IMR-90 (cell line): ENCODE results near the gene WNT11. TPM values are rescaled to one million over a fixed set of nuclear protein-coding genes. Genes with fewer than 3 reads are reported as not detected.

Experiments
- ATAC-seq: fragments of 200-7000 bp; cut with Tn5 transposase; 2 replicates; pipeline ENCODE4 v1.9.1; 2020; ENCODE audit warnings: low read depth, mild to moderate bottlenecking, moderate library complexity
- BruUV-seq: library from RNA; stranded (reverse); fragments of 400-500 nt; replicated peaks from 2 replicates; lab custom pipeline; 2021; lab: Mats Ljungman, UMichigan
- CTCF ChIA-PET: fragments of 300-600 bp; formaldehyde crosslinking; extraction: SDS; loops from one replicate; lab custom pipeline; 2021; ENCODE audit warnings: antibody characterized with exemption; lab: Yijun Ruan, JAX
- POLR2A ChIA-PET: fragments of 300-600 bp; sonication (Branson Sonifier 250); formaldehyde crosslinking; loops from one replicate; lab custom pipeline; 2022; ENCODE audit warnings: antibody characterized with exemption; ENCODE audit not compliant: unreplicated experiment; lab: Charles Lee
- DNase-seq: peaks from one replicate; pipeline ENCODE4 v3.0.0; 2013
- H2AFZ ChIP-seq: replicated peaks from 2 replicates; pipeline ENCODE3; 2013; ENCODE audit warnings: low read length, mild to moderate bottlenecking; ENCODE audit not compliant: poor library complexity
- H2AK5ac ChIP-seq: 2 replicates; pipeline ENCODE4 v1.6.1; 2013; ENCODE audit warnings: low read depth, low read length, inconsistent platforms
- H2AK9ac ChIP-seq: replicated peaks from 2 replicates; pipeline ENCODE3; 2013; ENCODE audit warnings: mild to moderate bottlenecking, low read depth, low read length, moderate library complexity; ENCODE audit not compliant: poor library complexity
- H2BK120ac ChIP-seq: 2 replicates; pipeline ENCODE4 v1.6.1; 2013; ENCODE audit warnings: low read depth, low read length, inconsistent platforms
- H2BK15ac ChIP-seq: 3 replicates; pipeline ENCODE4 v1.6.1; 2013; ENCODE audit warnings: low read depth, low read length, inconsistent platforms
- H2BK20ac ChIP-seq: 2 replicates; pipeline ENCODE4 v1.6.1; 2013; ENCODE audit warnings: low read depth, mild to moderate bottlenecking, inconsistent platforms, low read length, moderate library complexity
- H2BK5ac ChIP-seq: 2 replicates; pipeline ENCODE4 v1.6.1; 2013; ENCODE audit warnings: mild to moderate bottlenecking, low read depth, low read length, inconsistent platforms; ENCODE audit not compliant: poor library complexity, severe bottlenecking
- H3K14ac ChIP-seq: replicated peaks from 2 replicates; pipeline ENCODE4 v1.6.1; 2013; ENCODE audit warnings: low read depth, low read length, inconsistent platforms
- H3K18ac ChIP-seq: 2 replicates; pipeline ENCODE4 v1.6.1; 2013; ENCODE audit warnings: low read depth, low read length, control low read depth
- H3K23ac ChIP-seq: 2 replicates; pipeline ENCODE4 v1.6.1; 2013; ENCODE audit warnings: low read depth, low read length, inconsistent platforms
- H3K27ac ChIP-seq: 2 replicates; pipeline ENCODE4 v1.5.1; 2013; ENCODE audit warnings: mild to moderate bottlenecking, control low read depth, low read length; ENCODE audit not compliant: insufficient read depth
- H3K27me3 ChIP-seq: 2 replicates; pipeline ENCODE4 v1.6.1; 2013; ENCODE audit warnings: low read length; ENCODE audit not compliant: control insufficient read depth, insufficient read depth
- H3K36me3 ChIP-seq: 2 replicates; pipeline ENCODE4 v1.6.1; 2013; ENCODE audit warnings: low read length, mixed read lengths; ENCODE audit not compliant: control insufficient read depth, insufficient read depth
- H3K4ac ChIP-seq: 2 replicates; pipeline ENCODE4 v1.6.1; 2013; ENCODE audit warnings: low read depth, low read length, inconsistent platforms
- H3K4me1 ChIP-seq: 2 replicates; pipeline ENCODE4 v1.6.1; 2013; ENCODE audit warnings: low read length, mixed read lengths; ENCODE audit not compliant: control insufficient read depth, insufficient read depth
- H3K4me2 ChIP-seq: 2 replicates; pipeline ENCODE4 v1.6.1; 2013; ENCODE audit warnings: low read depth, mild to moderate bottlenecking, control low read depth, low read length, moderate library complexity
- H3K4me3 ChIP-seq: 2 replicates; pipeline ENCODE4 v1.5.1; 2013; ENCODE audit warnings: low read depth, mild to moderate bottlenecking, control low read depth, low read length, moderate library complexity; ENCODE audit not compliant: insufficient read depth
- H3K56ac ChIP-seq: 2 replicates; pipeline ENCODE4 v1.6.1; 2013; ENCODE audit warnings: low read length, inconsistent platforms; ENCODE audit not compliant: insufficient read depth; ENCODE audit errors: extremely low read depth
- H3K79me1 ChIP-seq, 2 experiments: 2 replicates each; pipeline ENCODE4 v1.6.1; 2013; ENCODE audit warnings: low read length in 2 of 2, inconsistent platforms in 1 of 2, low read depth in 1 of 2
- H3K9ac ChIP-seq: 2 replicates; pipeline ENCODE4 v1.6.1; 2013; ENCODE audit warnings: low read depth, low read length, control low read depth
- H3K9me1 ChIP-seq: 2 replicates; pipeline ENCODE4 v1.6.1; 2013; ENCODE audit warnings: low read length, inconsistent platforms; ENCODE audit not compliant: insufficient read depth
- H3K9me3 ChIP-seq: 2 replicates; pipeline ENCODE4 v1.6.1; 2013; ENCODE audit warnings: low read length; ENCODE audit not compliant: control insufficient read depth, insufficient read depth
- H4K20me1 ChIP-seq: 2 replicates; pipeline ENCODE4 v1.6.1; 2013; ENCODE audit warnings: low read length, inconsistent platforms; ENCODE audit not compliant: insufficient read depth
- H4K5ac ChIP-seq: 2 replicates; pipeline ENCODE4 v1.6.1; 2013; ENCODE audit warnings: mild to moderate bottlenecking, low read depth, low read length, control low read depth
- H4K8ac ChIP-seq, 2 experiments: 2 replicates each; pipeline ENCODE4 v1.6.1; 2013; ENCODE audit warnings: low read depth in 2 of 2, low read length in 2 of 2, control low read depth in 1 of 2, inconsistent platforms in 1 of 2
- H4K91ac ChIP-seq: 2 replicates; pipeline ENCODE4 v1.6.1; 2013; ENCODE audit warnings: low read depth, low read length, inconsistent platforms; ENCODE audit not compliant: insufficient read depth
- BHLHE40 ChIP-seq: fragments of 150-350 bp; IDR thresholded peaks from 2 replicates; pipeline ENCODE4 v1.6.1; 2016; ENCODE audit warnings: mild to moderate bottlenecking, low read depth, low read length
- CEBPB ChIP-seq: IDR thresholded peaks from 2 replicates; pipeline ENCODE4 v1.6.1; 2012; ENCODE audit warnings: low read depth, low read length, improper control_type of control experiment
- FOS ChIP-seq: fragments of 150-350 bp; IDR thresholded peaks from 2 replicates; pipeline ENCODE4 v1.6.1; 2016; ENCODE audit warnings: low read depth, low read length
- MAFK ChIP-seq: IDR thresholded peaks from 2 replicates; pipeline ENCODE4 v1.6.1; 2012; ENCODE audit warnings: low read depth, low read length, improper control_type of control experiment
- MAZ ChIP-seq: IDR thresholded peaks from 2 replicates; pipeline ENCODE4 v1.6.1; 2012; ENCODE audit warnings: low read depth, mild to moderate bottlenecking, low read length, improper control_type of control experiment, moderate library complexity, borderline replicate concordance
- MXI1 ChIP-seq: IDR thresholded peaks from 2 replicates; pipeline ENCODE4 v1.6.1; 2012; ENCODE audit warnings: low read depth, mild to moderate bottlenecking, low read length, moderate library complexity, borderline replicate concordance
- NFE2L2 ChIP-seq: fragments of 150-350 bp; IDR thresholded peaks from 2 replicates; pipeline ENCODE4 v1.6.1; 2016; ENCODE audit warnings: low read depth, mild to moderate bottlenecking, low read length
- POLR2A ChIP-seq: IDR thresholded peaks from 2 replicates; pipeline ENCODE4 v1.6.1; 2012; ENCODE audit warnings: mild to moderate bottlenecking, low read depth, low read length
- RAD21 ChIP-seq: IDR thresholded peaks from 2 replicates; pipeline ENCODE4 v1.6.1; 2012; ENCODE audit warnings: low read length, improper control_type of control experiment
- RCOR1 ChIP-seq: IDR thresholded peaks from 2 replicates; pipeline ENCODE4 v1.6.1; 2012; ENCODE audit warnings: mild to moderate bottlenecking, low read length, improper control_type of control experiment; ENCODE audit not compliant: insufficient replicate concordance
- RFX5 ChIP-seq: IDR thresholded peaks from 2 replicates; pipeline ENCODE4 v1.8.0; 2012; ENCODE audit warnings: low read depth, mild to moderate bottlenecking, low read length, moderate library complexity
- SMC3 ChIP-seq: fragments of 150-350 bp; IDR thresholded peaks from 2 replicates; pipeline ENCODE4 v1.6.1; 2016; ENCODE audit warnings: low read depth, mild to moderate bottlenecking, antibody characterized with exemption, low read length, moderate library complexity
- WGBS, 2 experiments: methylation state at CpG; one replicate each; pipeline versions ENCODE4 v1.1.5 to v1.1.7; 2013; ENCODE audit warnings: missing lambda C conversion rate in 2 of 2; ENCODE audit not compliant: insufficient read length in 1 of 2; ENCODE audit errors: extremely low coverage in 2 of 2; 5-methylcytosine and 5-hydroxymethylcytosine counted together
- dilution Hi-C: fragments of 300-500 bp; cut with HindIII; formaldehyde crosslinking; loops from one replicate; pipeline ENCODE4 v1.14.3; 2018; ENCODE audit warnings: low sequenced_read_pairs; ENCODE audit not compliant: unreplicated experiment
- in situ Hi-C: fragments of 300-500 bp; cut with MboI; formaldehyde crosslinking; loops from 3 replicates; pipeline ENCODE4 v1.14.3; 2019; ENCODE audit warnings: low sequenced_read_pairs, inconsistent platforms, mixed read lengths
- intact Hi-C: fragments of 100-400 bp; cut with micrococcal nuclease; formaldehyde crosslinking; loops from 2 replicates; pipeline ENCODE4 v1.10.0; 2022
- polyA plus RNA-seq, 3 experiments: library from polyadenylated mRNA; depleted of rRNA; stranded (reverse); fragments of >200 nt; gene quantifications; 2 replicates each; pipeline ENCODE4 v1.2.3, GENCODE V29; 2012; ENCODE audit warnings: low replicate concordance in 1 of 3
- total RNA-seq: library from RNA; depleted of rRNA; stranded (reverse); fragments of >200 nt; gene quantifications from 2 replicates; pipeline ENCODE4 v1.2.3, GENCODE V29; 2012
- TF ChIP-seq, protein P1 (sequence below): fragments of 150-350 bp; IDR thresholded peaks from 2 replicates; pipeline ENCODE4 v1.6.1; 2017; ENCODE audit warnings: mild to moderate bottlenecking, antibody characterized with exemption, low read length, low read depth
- TF ChIP-seq, protein P2 (sequence below): fragments of 150-350 bp; IDR thresholded peaks from 2 replicates; pipeline ENCODE4 v1.6.1; 2016; ENCODE audit warnings: low read depth, mild to moderate bottlenecking, low read length, moderate library complexity, borderline replicate concordance
- TF ChIP-seq, protein P3 (sequence below): conservative IDR thresholded peaks from 2 replicates; pipeline ENCODE4 v1.5.1; 2012; ENCODE audit warnings: mild to moderate bottlenecking, low read depth, low read length, improper control_type of control experiment

WNT11 gene
- total and polyA plus RNA-seq, 2 of the 4 experiments (the other 2 are of a cell fraction): 0.10 TPM; not detected in 1

DNA sequence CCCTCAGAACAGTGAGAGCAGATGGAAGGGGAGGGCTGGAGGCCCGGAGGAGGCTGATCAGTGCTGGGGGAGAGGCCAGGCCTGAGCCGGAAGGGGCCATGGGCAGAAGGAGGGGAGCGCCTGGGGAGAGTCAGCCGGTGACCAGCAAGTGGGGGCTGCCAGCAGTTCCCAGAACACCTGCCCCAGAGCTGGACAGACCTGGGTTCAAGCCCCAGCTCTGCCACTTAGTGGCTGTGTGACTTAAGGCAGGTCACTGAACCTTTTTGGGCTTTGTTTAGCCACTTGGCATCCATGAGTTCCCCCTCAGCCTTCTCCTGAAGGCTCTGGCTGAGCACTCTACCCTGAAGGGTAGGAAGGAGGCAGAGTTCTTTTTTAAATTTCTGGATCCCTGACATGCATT lies 17.4 kb downstream of the WNT11 start:
- no peak overlapping the region for H3K18ac ChIP-seq
- ChIA-PET CTCF (no interaction called here), POLR2A (no interaction called here)
- no peaks in the 10 kb centered on the region for H4K20me1 ChIP-seq
- 90% methylated on average over 2 of the region's 4 CpGs; no CpG with 5 or more reads in 1 of the 2 experiments for WGBS, 2 experiments
- no peak overlapping the region for H2BK15ac ChIP-seq
- no peak overlapping the region for H3K56ac ChIP-seq
- TF ChIP-seq FOS: no peak
- TF ChIP-seq, protein P1, sequence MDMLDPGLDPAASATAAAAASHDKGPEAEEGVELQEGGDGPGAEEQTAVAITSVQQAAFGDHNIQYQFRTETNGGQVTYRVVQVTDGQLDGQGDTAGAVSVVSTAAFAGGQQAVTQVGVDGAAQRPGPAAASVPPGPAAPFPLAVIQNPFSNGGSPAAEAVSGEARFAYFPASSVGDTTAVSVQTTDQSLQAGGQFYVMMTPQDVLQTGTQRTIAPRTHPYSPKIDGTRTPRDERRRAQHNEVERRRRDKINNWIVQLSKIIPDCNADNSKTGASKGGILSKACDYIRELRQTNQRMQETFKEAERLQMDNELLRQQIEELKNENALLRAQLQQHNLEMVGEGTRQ: no peak
- no peak for TF ChIP-seq RFX5
- TF ChIP-seq RAD21: no peak
- TF ChIP-seq MAZ: no peak
- TF ChIP-seq, protein P2, sequence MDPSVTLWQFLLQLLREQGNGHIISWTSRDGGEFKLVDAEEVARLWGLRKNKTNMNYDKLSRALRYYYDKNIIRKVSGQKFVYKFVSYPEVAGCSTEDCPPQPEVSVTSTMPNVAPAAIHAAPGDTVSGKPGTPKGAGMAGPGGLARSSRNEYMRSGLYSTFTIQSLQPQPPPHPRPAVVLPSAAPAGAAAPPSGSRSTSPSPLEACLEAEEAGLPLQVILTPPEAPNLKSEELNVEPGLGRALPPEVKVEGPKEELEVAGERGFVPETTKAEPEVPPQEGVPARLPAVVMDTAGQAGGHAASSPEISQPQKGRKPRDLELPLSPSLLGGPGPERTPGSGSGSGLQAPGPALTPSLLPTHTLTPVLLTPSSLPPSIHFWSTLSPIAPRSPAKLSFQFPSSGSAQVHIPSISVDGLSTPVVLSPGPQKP: no peak
- TF ChIP-seq MXI1: no peak
- TF ChIP-seq, protein P3, sequence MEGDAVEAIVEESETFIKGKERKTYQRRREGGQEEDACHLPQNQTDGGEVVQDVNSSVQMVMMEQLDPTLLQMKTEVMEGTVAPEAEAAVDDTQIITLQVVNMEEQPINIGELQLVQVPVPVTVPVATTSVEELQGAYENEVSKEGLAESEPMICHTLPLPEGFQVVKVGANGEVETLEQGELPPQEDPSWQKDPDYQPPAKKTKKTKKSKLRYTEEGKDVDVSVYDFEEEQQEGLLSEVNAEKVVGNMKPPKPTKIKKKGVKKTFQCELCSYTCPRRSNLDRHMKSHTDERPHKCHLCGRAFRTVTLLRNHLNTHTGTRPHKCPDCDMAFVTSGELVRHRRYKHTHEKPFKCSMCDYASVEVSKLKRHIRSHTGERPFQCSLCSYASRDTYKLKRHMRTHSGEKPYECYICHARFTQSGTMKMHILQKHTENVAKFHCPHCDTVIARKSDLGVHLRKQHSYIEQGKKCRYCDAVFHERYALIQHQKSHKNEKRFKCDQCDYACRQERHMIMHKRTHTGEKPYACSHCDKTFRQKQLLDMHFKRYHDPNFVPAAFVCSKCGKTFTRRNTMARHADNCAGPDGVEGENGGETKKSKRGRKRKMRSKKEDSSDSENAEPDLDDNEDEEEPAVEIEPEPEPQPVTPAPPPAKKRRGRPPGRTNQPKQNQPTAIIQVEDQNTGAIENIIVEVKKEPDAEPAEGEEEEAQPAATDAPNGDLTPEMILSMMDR: no peak
- no peak for TF ChIP-seq MAFK
- no peak for TF ChIP-seq POLR2A
- no peak for TF ChIP-seq CEBPB
- TF ChIP-seq NFE2L2: no peak
- TF ChIP-seq BHLHE40: no peak
- TF ChIP-seq RCOR1: no peak
- no peak for TF ChIP-seq SMC3
- H3K27ac ChIP-seq: no peak overlapping the region
- in situ Hi-C loops (no loop called here), dilution Hi-C loops (no loop called here), intact Hi-C loops (no loop called here)
- H2BK20ac ChIP-seq: no peak overlapping the region
- H3K27me3 ChIP-seq: peaks cover 31% of the 10 kb centered on the region
- no peak for DNase-seq
- no peak overlapping the region for H2AFZ ChIP-seq
- no TSS peak for BruUV-seq
- H2AK9ac ChIP-seq: no peak overlapping the region
- H4K8ac ChIP-seq: no peak overlapping the region
- H3K9me3 ChIP-seq: no peaks in the 10 kb centered on the region
- H3K36me3 ChIP-seq: no peaks in the 10 kb centered on the region
- H3K4me2 ChIP-seq: no peak overlapping the region
- peaks cover 9% of the 10 kb centered on the region for H3K4me1 ChIP-seq
- no peak overlapping the region for H2BK5ac ChIP-seq
- H3K9ac ChIP-seq: no peak overlapping the region
- no peak overlapping the region for H3K4me3 ChIP-seq
- no peak overlapping the region for H3K14ac ChIP-seq
- no peak for ATAC-seq
- H4K91ac ChIP-seq: no peak overlapping the region
- no peak overlapping the region for H3K4ac ChIP-seq
- H3K79me1 ChIP-seq: no peaks in the 10 kb centered on the region
- H3K23ac ChIP-seq: no peak overlapping the region
- H2BK120ac ChIP-seq: no peak overlapping the region
- H2AK5ac ChIP-seq: no peak overlapping the region
- H4K5ac ChIP-seq: no peak overlapping the region
- H3K9me1 ChIP-seq: no peaks in the 10 kb centered on the region
